Stimulated activated CD4-positive, alpha-beta T cell treated with anti-CD3 and anti-CD28 coated beads, Interleukin-2, amount 100 ng/mL, for 24 hours (primary cell): ENCODE data around the gene SNCAIP.
"Not testable (repeated sequence)": the region's sequence is repeated elsewhere in the genome, so short reads cannot be mapped to it uniquely, and the experiment has no call there.

Experiments used
- DNase-seq, 2 donors: peaks; one replicate each; pipeline ENCODE4 v3.0.0-alpha.2; 2020

SNCAIP gene

GRCh38 chr5:122471031-122471751 is 159.2 kb downstream of the SNCAIP start:
- no peak for DNase-seq

- DNase-seq: no peak
Observed at GRCh38 chr5:122471752-122472061, 159.7 kb downstream of the SNCAIP start.

GRCh38 chr5:122473138-122473843 is 161.3 kb downstream of the SNCAIP start:
- no peak for DNase-seq

GRCh38 chr5:122473941-122474340 is 161.9 kb downstream of the SNCAIP start:
- DNase-seq: no peak

- DNase-seq: no peak
Observed at GRCh38 chr5:122478741-122479442, 166.9 kb downstream of the SNCAIP start.

GRCh38 chr5:122480146-122480545 is 168.1 kb downstream of the SNCAIP start:
- DNase-seq: no peak

- DNase-seq: no peak
Observed at GRCh38 chr5:122484103-122484502, 172.1 kb downstream of the SNCAIP start.

- no peak for DNase-seq
Observed at GRCh38 chr5:122485226-122485625, 173.2 kb downstream of the SNCAIP start.

GRCh38 chr5:122486616-122487015 is 174.6 kb downstream of the SNCAIP start:
- not testable (repeated sequence) for DNase-seq

- no peak for DNase-seq
Observed at GRCh38 chr5:122490718-122491117, 178.7 kb downstream of the SNCAIP start.

- DNase-seq: no peak
Observed at GRCh38 chr5:122492675-122493074, 180.6 kb downstream of the SNCAIP start.

- no peak for DNase-seq
Observed at GRCh38 chr5:122493091-122494021, 181.3 kb downstream of the SNCAIP start.

GRCh38 chr5:122494109-122494508 is 182.1 kb downstream of the SNCAIP start:
- no peak for DNase-seq

GRCh38 chr5:122498163-122498562 is 186.1 kb downstream of the SNCAIP start:
- DNase-seq: no peak

GRCh38 chr5:122499585-122499984 is 187.5 kb downstream of the SNCAIP start:
- DNase-seq: no peak

GRCh38 chr5:122500245-122501088 is 188.4 kb downstream of the SNCAIP start:
- DNase-seq: no peak

- DNase-seq: no peak
Observed at GRCh38 chr5:122501089-122501435, 189.0 kb downstream of the SNCAIP start.

GRCh38 chr5:122507045-122507444 is 195.0 kb downstream of the SNCAIP start:
- no peak for DNase-seq

- DNase-seq: no peak
Observed at GRCh38 chr5:122507581-122507980, 195.5 kb downstream of the SNCAIP start.

GRCh38 chr5:122508623-122509022 is 196.6 kb downstream of the SNCAIP start:
- DNase-seq: no peak
